ENCODE measurements around the gene BOC. TPM values are rescaled to one million over a fixed set of nuclear protein-coding genes. Genes with fewer than 3 reads are reported as not detected.

Gene BOC
- total RNA-seq, 1 donor from 2014 or later, result not detected

- DNase-seq (ENCODE audit: low read depth in 2 of 2), result no peak
Measured at GRCh38 chr3:113285226-113285625, 73.9 kb downstream of the BOC start.

GRCh38 chr3:113285741-113286140 lies 74.4 kb downstream of the BOC start:
- no peak for DNase-seq (ENCODE audit: low read depth in 2 of 2)

GRCh38 chr3:113286524-113286923 lies 75.2 kb downstream of the BOC start:
- DNase-seq (ENCODE audit: low read depth in 2 of 2), result no peak

GRCh38 chr3:113287111-113287802 lies 75.9 kb downstream of the BOC start:
- DNase-seq (ENCODE audit: low read depth in 2 of 2), result peak in 1 of 2 donors; percentile 60

GRCh38 chr3:113287803-113288648 lies 76.7 kb downstream of the BOC start:
- peak; percentile 71 to 78 for DNase-seq (ENCODE audit: low read depth in 2 of 2)

GRCh38 chr3:113288881-113289280 lies 77.5 kb downstream of the BOC start:
- no peak for DNase-seq (ENCODE audit: low read depth in 2 of 2)

GRCh38 chr3:113291572-113291971 lies 80.2 kb downstream of the BOC start:
- DNase-seq (ENCODE audit: low read depth in 2 of 2), result no peak

GRCh38 chr3:113292933-113293332 lies 81.6 kb downstream of the BOC start:
- DNase-seq (ENCODE audit: low read depth in 2 of 2), result no peak

- DNase-seq (ENCODE audit: low read depth in 2 of 2), result no peak
Measured at GRCh38 chr3:113293348-113293747, 82.0 kb downstream of the BOC start.

GRCh38 chr3:113295463-113295862 lies 84.1 kb downstream of the BOC start:
- DNase-seq (ENCODE audit: low read depth in 2 of 2), result no peak

GRCh38 chr3:113297287-113297686 lies 85.9 kb downstream of the BOC start:
- DNase-seq (ENCODE audit: low read depth in 2 of 2), result no peak

GRCh38 chr3:113297841-113298240 lies 86.5 kb downstream of the BOC start:
- DNase-seq (ENCODE audit: low read depth in 2 of 2), result no peak

- no peak for DNase-seq (ENCODE audit: low read depth in 2 of 2)
Measured at GRCh38 chr3:113300596-113300995, 89.2 kb downstream of the BOC start.

GRCh38 chr3:113304102-113304501 lies 92.7 kb downstream of the BOC start:
- no peak for DNase-seq (ENCODE audit: low read depth in 2 of 2)

- no peak for DNase-seq (ENCODE audit: low read depth in 2 of 2)
Measured at GRCh38 chr3:113304856-113305540, 93.6 kb downstream of the BOC start.

- no peak for DNase-seq (ENCODE audit: low read depth in 2 of 2)
Measured at GRCh38 chr3:113310960-113311359, 99.6 kb downstream of the BOC start.

- DNase-seq (ENCODE audit: low read depth in 2 of 2), result no peak
Measured at GRCh38 chr3:113312416-113312815, 101.1 kb downstream of the BOC start.

GRCh38 chr3:113314923-113315322 lies 103.6 kb downstream of the BOC start:
- DNase-seq (ENCODE audit: low read depth in 2 of 2), result no peak

- DNase-seq (ENCODE audit: low read depth in 2 of 2), result peak in 1 of 2 donors; percentile 2
Measured at GRCh38 chr3:113329757-113330156, 118.4 kb downstream of the BOC start.

GRCh38 chr3:113330742-113331141 lies 119.4 kb downstream of the BOC start:
- no peak for DNase-seq (ENCODE audit: low read depth in 2 of 2)

- DNase-seq (ENCODE audit: low read depth in 2 of 2), result no peak
Measured at GRCh38 chr3:113331187-113331586, 119.8 kb downstream of the BOC start.
